Neural crest cell (in vitro differentiated cells): ENCODE measurements around the gene AP3S2. TPM values are rescaled to one million over a fixed set of nuclear protein-coding genes. Genes with fewer than 3 reads are reported as not detected.

ENCODE experiments used
- DNase-seq: peaks from one replicate; pipeline ENCODE4 v3.0.0; 2021; ENCODE audit warnings: low read depth, mixed read lengths, low spot score
- H3K27ac Mint-ChIP-seq: one replicate; pipeline ENCODE4 v1.8.0; 2021; ENCODE audit warnings: mild to moderate bottlenecking, mixed read lengths; ENCODE audit not compliant: unreplicated experiment
- H3K27me3 Mint-ChIP-seq: 2 replicates; pipeline ENCODE4 v1.8.0; 2021; ENCODE audit warnings: low read depth, mild to moderate bottlenecking, mixed read lengths
- H3K36me3 Mint-ChIP-seq: 2 replicates; pipeline ENCODE4 v1.8.0; 2021; ENCODE audit warnings: low read depth, mild to moderate bottlenecking, mixed read lengths
- H3K4me1 Mint-ChIP-seq: 2 replicates; pipeline ENCODE4 v1.8.0; 2021; ENCODE audit warnings: mixed read lengths
- H3K4me3 Mint-ChIP-seq: one replicate; pipeline ENCODE4 v1.8.0; 2021; ENCODE audit warnings: mild to moderate bottlenecking, mixed read lengths
- H3K9me3 Mint-ChIP-seq: 2 replicates; pipeline ENCODE4 v1.8.0; 2021; ENCODE audit warnings: mixed read lengths
- CTCF ChIP-seq: fragments of 200-600 bp; sonication (generic); conservative IDR thresholded peaks from 2 replicates; pipeline ENCODE4 v1.5.0; 2021; ENCODE audit warnings: antibody characterized with exemption, mild to moderate bottlenecking
- total RNA-seq: library from RNA; stranded (reverse); gene quantifications from 2 replicates; pipeline ENCODE4 v1.2.1, GENCODE V29; 2021

AP3S2 gene
- total RNA-seq, 1 donor from 2014 or later: 31.6 TPM

- no peak overlapping the region for H3K27ac Mint-ChIP-seq
- DNase-seq: no peak
- no peaks in the 10 kb centered on the region for H3K9me3 Mint-ChIP-seq
- TF ChIP-seq CTCF: no peak
- H3K4me3 Mint-ChIP-seq: no peak overlapping the region
- peaks cover 11% of the 10 kb centered on the region for H3K36me3 Mint-ChIP-seq
- H3K27me3 Mint-ChIP-seq: no peaks in the 10 kb centered on the region
- no peaks in the 10 kb centered on the region for H3K4me1 Mint-ChIP-seq
Measured at GRCh38 chr15:89845305-89845893, 48.4 kb downstream of the AP3S2 start.

GRCh38 chr15:89841962-89842361, 51.8 kb downstream of the AP3S2 start:
- Mint-ChIP-seq H3K4me1 (no peaks in the 10 kb centered on the region), H3K9me3 (no peaks in the 10 kb centered on the region), H3K4me3 (no peak overlapping the region), H3K27ac (no peak overlapping the region), H3K27me3 (no peaks in the 10 kb centered on the region), H3K36me3 (no peaks in the 10 kb centered on the region)
- TF ChIP-seq CTCF: no peak
- no peak for DNase-seq

GRCh38 chr15:89841306-89841705, 52.5 kb downstream of the AP3S2 start:
- Mint-ChIP-seq H3K36me3 (no peaks in the 10 kb centered on the region), H3K9me3 (no peaks in the 10 kb centered on the region), H3K4me3 (no peak overlapping the region), H3K27me3 (no peaks in the 10 kb centered on the region), H3K4me1 (no peaks in the 10 kb centered on the region), H3K27ac (no peak overlapping the region)
- no peak for TF ChIP-seq CTCF
- no peak for DNase-seq

- no peaks in the 10 kb centered on the region for H3K4me1 Mint-ChIP-seq
- no peak overlapping the region for H3K4me3 Mint-ChIP-seq
- no peak for TF ChIP-seq CTCF
- no peaks in the 10 kb centered on the region for H3K27me3 Mint-ChIP-seq
- H3K27ac Mint-ChIP-seq: no peak overlapping the region
- H3K9me3 Mint-ChIP-seq: no peaks in the 10 kb centered on the region
- DNase-seq: no peak
- H3K36me3 Mint-ChIP-seq: peaks cover 2% of the 10 kb centered on the region
Measured at GRCh38 chr15:89839167-89839810, 54.5 kb downstream of the AP3S2 start.

GRCh38 chr15:89837830-89838178, 56.0 kb downstream of the AP3S2 start:
- TF ChIP-seq CTCF: no peak
- H3K4me3 Mint-ChIP-seq: no peak overlapping the region
- H3K27ac Mint-ChIP-seq: peak overlapping the region; percentile 64
- H3K36me3 Mint-ChIP-seq: peaks cover 6% of the 10 kb centered on the region
- DNase-seq: no peak
- no peaks in the 10 kb centered on the region for H3K4me1 Mint-ChIP-seq
- no peaks in the 10 kb centered on the region for H3K27me3 Mint-ChIP-seq
- no peaks in the 10 kb centered on the region for H3K9me3 Mint-ChIP-seq
